Stimulated activated CD4-positive, alpha-beta T cell treated with anti-CD3 and anti-CD28 coated beads, Interleukin-12 subunit alpha, Interleukin-12 subunit beta, amount 100 ng/mL, for 24 hours (primary cell): ENCODE data around the gene PRKG1.
"Not testable (repeated sequence)": the region's sequence is repeated elsewhere in the genome, so short reads cannot be mapped to it uniquely, and the experiment has no call there.

Experiments used
- DNase-seq, 2 experiments: peaks; one replicate each; pipeline ENCODE4 v3.0.0-alpha.2; 2020; ENCODE audit warnings: low read depth in 2 of 2

PRKG1 gene

GRCh38 chr10:51321980-51322379, 247.7 kb downstream of the PRKG1 start:
- no peak for DNase-seq

- DNase-seq: no peak
Observed at GRCh38 chr10:51325649-51326048, 251.4 kb downstream of the PRKG1 start.

GRCh38 chr10:51326174-51326573, 251.9 kb downstream of the PRKG1 start:
- DNase-seq: no peak

GRCh38 chr10:51327432-51327831, 253.1 kb downstream of the PRKG1 start:
- no peak for DNase-seq

DNA sequence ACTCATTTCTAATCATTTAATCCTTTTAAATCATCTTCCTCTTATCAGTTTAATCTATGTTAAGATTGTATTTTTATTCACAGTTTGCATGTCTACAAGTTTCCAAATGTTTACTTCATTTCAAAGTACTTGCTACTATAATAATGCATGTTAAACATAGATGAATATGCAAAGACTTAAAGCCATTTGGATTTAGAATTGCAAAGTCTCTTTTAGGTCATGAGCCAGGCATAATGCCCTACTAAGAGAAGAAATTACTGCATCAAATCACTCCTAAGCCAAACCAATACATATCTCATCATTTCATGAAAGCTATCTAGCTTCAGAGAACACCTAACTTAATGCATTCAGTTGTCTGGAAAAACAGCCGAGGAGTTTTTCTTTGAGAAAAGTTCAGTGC, 266.1 kb downstream of the PRKG1 start:
- DNase-seq: no peak

- DNase-seq: no peak
Observed at GRCh38 chr10:51340845-51341610, 266.7 kb downstream of the PRKG1 start.

GRCh38 chr10:51341745-51342144, 267.5 kb downstream of the PRKG1 start:
- not testable (repeated sequence) for DNase-seq

GRCh38 chr10:51342381-51342780, 268.1 kb downstream of the PRKG1 start:
- no peak for DNase-seq

GRCh38 chr10:51343391-51343790, 269.1 kb downstream of the PRKG1 start:
- DNase-seq: no peak

DNA sequence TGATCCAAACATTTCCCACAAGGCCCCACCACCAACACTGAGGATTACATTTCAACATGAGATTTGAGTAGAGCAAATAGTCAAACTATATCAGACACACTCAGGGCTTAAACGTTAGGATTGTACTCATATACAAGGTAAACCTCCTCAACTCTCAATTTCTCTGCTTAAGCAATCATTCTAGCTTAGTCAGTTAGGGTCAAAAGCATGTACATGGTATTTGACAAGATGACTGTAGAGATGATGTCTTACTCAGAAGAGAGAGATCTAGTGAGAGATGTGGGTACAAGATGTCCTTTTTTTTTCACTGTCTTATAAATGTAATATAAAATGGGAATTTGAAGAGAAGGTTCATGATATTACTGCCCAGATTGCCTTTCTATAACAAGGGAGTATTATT, 270.1 kb downstream of the PRKG1 start:
- no peak for DNase-seq

DNA sequence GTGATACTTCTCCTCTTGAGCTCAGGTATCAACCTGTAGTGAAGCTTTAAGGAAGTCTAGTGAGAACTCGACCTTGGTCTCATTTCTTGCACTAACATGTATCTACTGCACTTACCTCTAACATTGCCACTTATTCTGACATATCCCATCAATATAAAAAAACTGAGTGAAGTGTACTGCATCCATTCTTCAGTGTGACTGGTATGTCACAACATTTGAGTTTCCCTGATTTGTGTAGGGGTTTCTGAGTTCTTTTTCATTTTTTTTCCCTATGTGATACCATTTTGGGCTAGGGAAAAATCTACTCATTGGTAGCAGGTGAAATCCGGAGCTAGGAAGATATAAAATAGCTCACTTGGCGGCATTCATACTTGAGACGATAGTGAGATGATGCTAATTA, 274.3 kb downstream of the PRKG1 start:
- no peak for DNase-seq

- DNase-seq: no peak
Observed at GRCh38 chr10:51357170-51357569, 282.9 kb downstream of the PRKG1 start.

- DNase-seq: no peak
Observed at GRCh38 chr10:51358227-51358626, 283.9 kb downstream of the PRKG1 start.

GRCh38 chr10:51363415-51363814, 289.1 kb downstream of the PRKG1 start:
- no peak for DNase-seq

- DNase-seq: no peak
Observed at GRCh38 chr10:51364674-51365073, 290.4 kb downstream of the PRKG1 start.

GRCh38 chr10:51366044-51366443, 291.8 kb downstream of the PRKG1 start:
- no peak for DNase-seq

DNA sequence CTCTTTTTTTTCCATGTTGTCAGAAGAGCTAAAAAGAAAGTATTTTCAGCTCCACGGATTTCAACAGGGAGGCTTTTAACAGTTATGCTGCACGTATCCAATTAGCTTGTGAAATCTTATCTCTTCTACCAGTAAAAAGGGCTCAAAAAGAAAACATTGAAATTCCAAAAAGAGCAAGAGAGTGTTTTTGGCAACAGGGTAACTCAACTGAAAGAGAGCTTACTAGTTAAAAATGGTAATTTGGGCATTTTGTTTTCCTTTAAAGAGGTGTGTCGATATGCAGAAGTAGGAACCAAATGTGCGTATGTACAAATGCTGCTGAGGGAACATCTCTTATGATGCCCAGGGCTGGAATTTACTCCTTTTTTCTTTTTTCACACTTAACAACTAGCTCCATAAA, 292.8 kb downstream of the PRKG1 start:
- no peak for DNase-seq

DNA sequence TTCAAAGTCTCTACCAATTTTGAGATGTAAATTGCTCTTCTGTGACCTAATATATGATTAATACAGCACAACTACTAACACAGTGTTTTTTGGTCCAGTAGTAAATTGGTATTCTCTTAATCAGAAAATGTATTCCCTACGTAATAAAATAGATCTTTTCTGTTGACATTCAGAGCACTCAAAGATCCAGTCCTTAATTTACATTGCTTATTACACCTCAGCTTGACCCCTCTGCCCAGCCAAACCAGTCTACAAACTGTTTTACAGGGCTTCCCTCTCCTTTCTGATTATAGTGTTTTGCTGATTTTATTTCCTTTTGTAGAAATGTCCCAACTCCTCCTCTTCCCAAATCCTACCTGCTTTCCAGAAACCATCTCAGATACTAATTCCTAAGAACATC, 293.4 kb downstream of the PRKG1 start:
- DNase-seq: no peak

GRCh38 chr10:51368943-51369342, 294.7 kb downstream of the PRKG1 start:
- no peak for DNase-seq

DNA sequence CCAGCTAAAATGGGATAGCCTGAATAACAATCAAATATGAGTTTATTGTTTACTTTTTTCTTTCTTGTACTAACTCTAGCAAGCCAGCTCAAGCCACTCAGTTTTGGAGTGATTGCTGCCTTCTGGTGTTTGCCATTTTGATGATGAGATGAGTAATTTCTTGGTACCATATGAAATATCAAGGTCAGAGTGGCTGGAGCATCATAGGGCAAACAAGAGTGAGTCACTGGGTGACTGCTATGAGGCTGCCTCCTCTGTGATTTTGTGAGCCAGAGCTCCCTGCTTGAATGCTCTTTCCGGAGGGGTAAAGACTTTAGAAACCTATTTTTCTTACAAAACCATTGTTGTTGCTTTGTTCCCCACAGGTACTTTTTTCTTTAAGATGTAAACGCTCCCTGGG, 295.6 kb downstream of the PRKG1 start:
- no peak for DNase-seq

- DNase-seq: no peak
Observed at GRCh38 chr10:51371743-51372142, 297.5 kb downstream of the PRKG1 start.

DNA sequence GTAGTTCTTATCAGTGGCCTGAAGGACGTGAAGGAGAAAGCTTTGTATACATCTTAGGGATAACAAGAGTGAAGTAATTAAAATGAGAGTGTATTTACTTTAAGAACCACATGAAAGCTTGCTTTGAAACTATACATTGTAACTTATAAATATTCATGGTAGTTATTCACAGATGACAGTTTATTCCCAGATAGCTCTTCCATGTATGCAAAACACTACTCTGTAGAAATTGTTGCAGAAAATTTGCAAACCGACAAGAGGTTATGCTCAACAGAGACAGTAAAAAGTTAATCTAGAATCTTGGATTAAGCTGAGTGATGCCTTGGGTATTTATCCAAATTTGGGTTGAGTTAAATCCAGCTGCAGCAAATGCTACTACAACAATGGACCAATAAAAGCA, 301.5 kb downstream of the PRKG1 start:
- no peak for DNase-seq

DNA sequence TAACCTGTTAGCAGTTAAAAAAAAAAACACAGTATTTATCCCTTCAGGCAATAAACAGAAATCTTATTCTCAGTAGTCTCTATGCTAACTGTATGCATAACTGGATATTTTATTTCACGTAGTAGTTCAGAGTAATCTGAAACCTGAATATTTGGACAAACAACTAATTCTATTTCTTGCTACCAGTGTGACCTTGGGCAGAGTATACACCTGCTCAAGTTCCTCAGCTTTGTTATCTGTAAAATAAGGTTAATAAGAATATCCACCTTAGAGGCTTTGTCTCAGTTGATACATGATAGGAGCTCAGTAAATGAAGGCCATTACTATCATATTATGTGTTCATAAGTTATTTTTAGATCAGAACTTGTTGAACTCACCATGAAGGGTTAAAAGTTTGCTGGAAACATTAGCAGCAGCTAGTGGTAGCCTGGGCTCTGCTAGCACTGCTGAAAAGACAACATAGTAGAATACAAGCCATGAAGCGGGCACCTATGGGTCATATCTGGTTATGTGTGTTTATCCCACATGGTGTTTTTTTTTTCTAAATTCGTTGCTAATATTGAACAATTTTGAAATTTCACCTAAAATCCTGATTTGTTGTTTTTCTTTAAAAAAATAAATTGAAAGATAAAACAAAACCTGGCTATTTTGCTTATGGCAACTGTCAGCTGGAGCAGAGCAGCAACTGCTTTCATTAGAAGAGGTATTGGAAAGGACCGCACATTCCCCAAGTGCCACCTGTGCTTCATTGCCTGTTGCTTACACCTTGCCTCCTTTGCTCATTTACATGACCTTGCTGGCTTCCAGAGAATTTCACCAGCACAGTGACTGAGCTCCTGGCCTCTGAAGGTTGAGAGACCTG, 303.0 kb downstream of the PRKG1 start:
- DNase-seq: no peak
